Calu3 (cell line): Measurements from ENCODE around the gene MSH4. TPM values are rescaled to one million over a fixed set of nuclear protein-coding genes. Genes with fewer than 3 reads are reported as not detected.
"Not testable (repeated sequence)": the region's sequence is repeated elsewhere in the genome, so short reads cannot be mapped to it uniquely, and the experiment has no call there.

Experiments used
- Bru-seq: library from RNA; stranded (reverse); fragments of 400-500 nt; gene quantifications from one replicate; lab custom pipeline; 2021; lab: Mats Ljungman, UMichigan
- BruChase-seq, 2 experiments: library from RNA; stranded (reverse); fragments of 400-500 nt; gene quantifications; one replicate each; lab custom pipeline; 2021; lab: Mats Ljungman, UMichigan
- BruUV-seq: library from RNA; stranded (reverse); fragments of 400-500 nt; replicated peaks from 2 replicates; lab custom pipeline; 2021; lab: Mats Ljungman, UMichigan
- CTCF ChIA-PET: fragments of 300-600 bp; sonication (Branson Sonifier 250); formaldehyde crosslinking; loops from one replicate; lab custom pipeline; 2022; ENCODE audit warnings: antibody characterized with exemption; lab: Charles Lee
- DNase-seq: peaks from one replicate; pipeline ENCODE4 v3.0.0; 2022
- H3K27ac Mint-ChIP-seq: one replicate; pipeline ENCODE4 v1.8.0; 2022; ENCODE audit warnings: mixed read lengths; ENCODE audit not compliant: unreplicated experiment
- H3K27me3 Mint-ChIP-seq: one replicate; pipeline ENCODE4 v1.8.0; 2022; ENCODE audit warnings: mixed read lengths; ENCODE audit not compliant: unreplicated experiment
- H3K36me3 Mint-ChIP-seq: one replicate; pipeline ENCODE4 v1.8.0; 2022; ENCODE audit warnings: mild to moderate bottlenecking, moderate library complexity, mixed read lengths; ENCODE audit not compliant: insufficient read depth, unreplicated experiment
- H3K4me1 Mint-ChIP-seq: one replicate; pipeline ENCODE4 v1.8.0; 2022; ENCODE audit warnings: mild to moderate bottlenecking, low read depth, mixed read lengths; ENCODE audit not compliant: unreplicated experiment
- H3K4me3 Mint-ChIP-seq: one replicate; pipeline ENCODE4 v1.8.0; 2022; ENCODE audit warnings: mild to moderate bottlenecking, low read depth, moderate library complexity, mixed read lengths; ENCODE audit not compliant: unreplicated experiment
- H3K9me3 Mint-ChIP-seq: one replicate; pipeline ENCODE4 v1.8.0; 2022; ENCODE audit warnings: low read depth, mixed read lengths; ENCODE audit not compliant: unreplicated experiment
- intact Hi-C: fragments of 100-400 bp; cut with micrococcal nuclease; formaldehyde crosslinking; loops from one replicate; pipeline ENCODE4 v1.10.0; 2022; ENCODE audit not compliant: unreplicated experiment
- long read RNA-seq: library from polyadenylated mRNA; stranded (forward); transcript quantifications from one replicate; pipeline ENCODE4 v2.0.0, GENCODE V29; 2022
- total RNA-seq: library from RNA; stranded (reverse); gene quantifications from 2 replicates; pipeline ENCODE4 v1.2.3, GENCODE V29; 2022
- TF ChIP-seq, protein P1 (sequence below): fragments of 200-600 bp; IDR thresholded peaks from one replicate; pipeline ENCODE4 v1.8.0; 2022; ENCODE audit warnings: antibody characterized with exemption; ENCODE audit not compliant: unreplicated experiment

Gene MSH4
- total RNA-seq (0.54 and 0.83 TPM in 2 replicates), Bru-seq, nascent RNA (percentile 36 among the genes with signal in this experiment), BruChase-seq, experiment 1, labeled RNA remaining after a 6-hour chase (percentile 39 among the genes with signal in this experiment), BruChase-seq, experiment 2, labeled RNA remaining after a 2-hour chase (percentile 36 among the genes with signal in this experiment)
- long read RNA-seq = 0 reads

GRCh38 chr1:75796376-75797272, at the start of gene MSH4:
MSH4 (plus strand) TSS chr1:75796882; CDS start chr1:75796986, 104 bp downstream.
- CTCF ChIA-PET = no interaction called here
- intact Hi-C loops = no loop called here
- H3K27me3 Mint-ChIP-seq = no peaks in the 10 kb centered on the region
- H3K4me3 Mint-ChIP-seq = peak within 1 kb of the TSS; percentile 37
- peaks cover 63% of the 10 kb centered on the region for H3K36me3 Mint-ChIP-seq
- peak within 1 kb of the TSS; percentile 68 for H3K27ac Mint-ChIP-seq
- no TSS peak for BruUV-seq
- no peak for DNase-seq
- no peaks in the 10 kb centered on the region for H3K9me3 Mint-ChIP-seq
- TF ChIP-seq, protein P1, sequence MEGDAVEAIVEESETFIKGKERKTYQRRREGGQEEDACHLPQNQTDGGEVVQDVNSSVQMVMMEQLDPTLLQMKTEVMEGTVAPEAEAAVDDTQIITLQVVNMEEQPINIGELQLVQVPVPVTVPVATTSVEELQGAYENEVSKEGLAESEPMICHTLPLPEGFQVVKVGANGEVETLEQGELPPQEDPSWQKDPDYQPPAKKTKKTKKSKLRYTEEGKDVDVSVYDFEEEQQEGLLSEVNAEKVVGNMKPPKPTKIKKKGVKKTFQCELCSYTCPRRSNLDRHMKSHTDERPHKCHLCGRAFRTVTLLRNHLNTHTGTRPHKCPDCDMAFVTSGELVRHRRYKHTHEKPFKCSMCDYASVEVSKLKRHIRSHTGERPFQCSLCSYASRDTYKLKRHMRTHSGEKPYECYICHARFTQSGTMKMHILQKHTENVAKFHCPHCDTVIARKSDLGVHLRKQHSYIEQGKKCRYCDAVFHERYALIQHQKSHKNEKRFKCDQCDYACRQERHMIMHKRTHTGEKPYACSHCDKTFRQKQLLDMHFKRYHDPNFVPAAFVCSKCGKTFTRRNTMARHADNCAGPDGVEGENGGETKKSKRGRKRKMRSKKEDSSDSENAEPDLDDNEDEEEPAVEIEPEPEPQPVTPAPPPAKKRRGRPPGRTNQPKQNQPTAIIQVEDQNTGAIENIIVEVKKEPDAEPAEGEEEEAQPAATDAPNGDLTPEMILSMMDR = no peak
- H3K4me1 Mint-ChIP-seq = peaks cover 2% of the 10 kb centered on the region

GRCh38 chr1:75757210-75757609, 39.5 kb upstream of the MSH4 start:
- BruUV-seq, H3K27me3 Mint-ChIP-seq, H3K9me3 Mint-ChIP-seq, CTCF ChIA-PET, H3K4me1 Mint-ChIP-seq, intact Hi-C loops, H3K27ac Mint-ChIP-seq, DNase-seq, H3K4me3 Mint-ChIP-seq: not testable (repeated sequence)
- peaks cover 11% of the 10 kb centered on the region for H3K36me3 Mint-ChIP-seq

- H3K36me3 Mint-ChIP-seq, H3K4me1 Mint-ChIP-seq, H3K4me3 Mint-ChIP-seq, DNase-seq, H3K27me3 Mint-ChIP-seq, H3K9me3 Mint-ChIP-seq, BruUV-seq, H3K27ac Mint-ChIP-seq, CTCF ChIA-PET, intact Hi-C loops: not testable (repeated sequence)
These were observed 38.1 kb upstream of the MSH4 start for GRCh38 chr1:75758543-75758942.

- CTCF ChIA-PET = interaction anchor here (0.6 kb wide), 1 partner anchor 1035 kb away, joined by 3 read pairs; no protein-coding TSS in a partner anchor
- DNase-seq = no peak
- BruUV-seq = no TSS peak
- intact Hi-C loops = no loop called here
- H3K36me3 Mint-ChIP-seq = no peaks in the 10 kb centered on the region
- no peaks in the 10 kb centered on the region for H3K27me3 Mint-ChIP-seq
- no peak overlapping the region for H3K4me3 Mint-ChIP-seq
- peaks cover 16% of the 10 kb centered on the region for H3K4me1 Mint-ChIP-seq
- TF ChIP-seq, protein P1 = no peak
- H3K27ac Mint-ChIP-seq = no peak overlapping the region
- H3K9me3 Mint-ChIP-seq = no peaks in the 10 kb centered on the region
These were observed 32.5 kb upstream of the MSH4 start for GRCh38 chr1:75764057-75764655.

DNA sequence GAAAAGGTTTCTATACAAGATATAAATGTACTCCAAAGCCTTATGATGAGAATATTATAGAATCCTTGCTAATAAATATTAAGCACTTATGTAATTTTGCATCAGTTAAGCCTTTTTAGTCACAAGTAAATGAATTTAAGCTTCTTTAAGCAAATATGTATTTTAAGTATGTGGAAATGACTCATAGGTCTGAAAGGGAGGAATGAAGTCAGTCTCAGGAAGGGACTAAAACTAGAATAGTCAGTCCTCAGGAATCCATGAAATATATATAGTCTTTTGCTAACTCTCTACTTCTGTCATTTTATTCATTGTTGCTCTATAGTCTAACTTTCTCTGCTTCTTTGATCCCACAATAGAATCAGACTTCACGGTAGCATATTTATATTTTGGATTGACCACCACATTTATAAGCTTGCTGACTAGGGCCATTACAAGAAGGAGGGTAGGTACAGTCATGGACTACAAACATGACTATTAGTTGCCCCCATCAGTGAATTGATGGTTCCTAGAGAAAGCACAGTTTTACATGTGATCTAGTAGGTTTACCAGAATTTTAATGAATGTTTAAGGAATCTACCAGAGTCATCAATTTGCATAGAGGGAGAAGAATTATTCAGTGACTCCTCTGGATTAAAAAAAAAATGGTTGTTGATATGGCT, 30.9 kb upstream of the MSH4 start:
- H3K4me1 Mint-ChIP-seq = peaks cover 16% of the 10 kb centered on the region
- TF ChIP-seq, protein P1 = no peak
- CTCF ChIA-PET = interaction anchor here (0.7 kb wide), 1 partner anchor 1326 kb away, joined by 3 read pairs; no protein-coding TSS in a partner anchor
- H3K27me3 Mint-ChIP-seq = no peaks in the 10 kb centered on the region
- no peak overlapping the region for H3K4me3 Mint-ChIP-seq
- H3K27ac Mint-ChIP-seq = no peak overlapping the region
- no peak for DNase-seq
- no peaks in the 10 kb centered on the region for H3K36me3 Mint-ChIP-seq
- no peaks in the 10 kb centered on the region for H3K9me3 Mint-ChIP-seq
- intact Hi-C loops = no loop called here
- BruUV-seq = no TSS peak
